NCI-H2171 treated with DMSO at 0.1 percent for 48 hours (cell line): ENCODE data around the gene CES3.
"Not testable (repeated sequence)": the region's sequence is repeated elsewhere in the genome, so short reads cannot be mapped to it uniquely, and the experiment has no call there.

Experiments
- DNase-seq: peaks from one replicate; lab custom pipeline; 2025; lab: John Stamatoyannopoulos, UW

CES3 gene

GRCh38 chr16:66945939-66946338 is 15.1 kb upstream of the CES3 start:
- DNase-seq: no peak

- no peak for DNase-seq
These were observed 14.5 kb upstream of the CES3 start for GRCh38 chr16:66946541-66946940.

GRCh38 chr16:66946974-66947301 is 14.1 kb upstream of the CES3 start:
- no peak for DNase-seq

- peak; percentile 76 for DNase-seq
These were observed 13.6 kb upstream of the CES3 start for GRCh38 chr16:66947302-66948065.

GRCh38 chr16:66948134-66948836 is 12.8 kb upstream of the CES3 start:
- no peak for DNase-seq

- no peak for DNase-seq
These were observed 12.2 kb upstream of the CES3 start for GRCh38 chr16:66948837-66949225.

- DNase-seq: no peak
These were observed 11.6 kb upstream of the CES3 start for GRCh38 chr16:66949472-66949871.

GRCh38 chr16:66950437-66950836 is 10.6 kb upstream of the CES3 start:
- DNase-seq: no peak

GRCh38 chr16:66950971-66951790 is 9.9 kb upstream of the CES3 start:
- peak; percentile 25 for DNase-seq

GRCh38 chr16:66952430-66953110 is 8.5 kb upstream of the CES3 start:
- DNase-seq: peak; percentile 79

- DNase-seq: no peak
These were observed 7.5 kb upstream of the CES3 start for GRCh38 chr16:66953462-66954096.

GRCh38 chr16:66954097-66954659 is 6.9 kb upstream of the CES3 start:
- peak; percentile 72 for DNase-seq

- not testable (repeated sequence) for DNase-seq
These were observed 5.5 kb upstream of the CES3 start for GRCh38 chr16:66955363-66956153.

GRCh38 chr16:66956154-66956457 is 5.0 kb upstream of the CES3 start:
- not testable (repeated sequence) for DNase-seq

- DNase-seq: peak; percentile 21
These were observed 2.0 kb upstream of the CES3 start for GRCh38 chr16:66958857-66959703.

GRCh38 chr16:66959704-66960161 is 1.3 kb upstream of the CES3 start:
- DNase-seq: peak; percentile 43

GRCh38 chr16:66960270-66960669 is 796 bp upstream of the CES3 start:
- DNase-seq: no peak

GRCh38 chr16:66961914-66962313 is 848 bp downstream of the CES3 start:
- peak; percentile 33 for DNase-seq

GRCh38 chr16:66964049-66964448 is 3.0 kb downstream of the CES3 start:
- DNase-seq: no peak

- DNase-seq: no peak
These were observed 7.8 kb downstream of the CES3 start for GRCh38 chr16:66968847-66969246.
